Ureter (tissue), 1 donor: ENCODE data around the gene IZUMO4. TPM values are rescaled to one million over a fixed set of nuclear protein-coding genes. Genes with fewer than 3 reads are reported as not detected.

ENCODE experiments used
- DNase-seq: peaks from one replicate; pipeline ENCODE4 v3.0.0-alpha.2; 2020; ENCODE audit warnings: low spot score
- total RNA-seq: library from RNA; stranded (reverse); gene quantifications from one replicate; pipeline ENCODE4 v1.2.4, GENCODE V29; 2023
- donor health status: DM: yes; HTN: yes; CAD: no.

IZUMO4 gene
- total RNA-seq, 1 donor from 2014 or later, result 5.9 TPM

DNA sequence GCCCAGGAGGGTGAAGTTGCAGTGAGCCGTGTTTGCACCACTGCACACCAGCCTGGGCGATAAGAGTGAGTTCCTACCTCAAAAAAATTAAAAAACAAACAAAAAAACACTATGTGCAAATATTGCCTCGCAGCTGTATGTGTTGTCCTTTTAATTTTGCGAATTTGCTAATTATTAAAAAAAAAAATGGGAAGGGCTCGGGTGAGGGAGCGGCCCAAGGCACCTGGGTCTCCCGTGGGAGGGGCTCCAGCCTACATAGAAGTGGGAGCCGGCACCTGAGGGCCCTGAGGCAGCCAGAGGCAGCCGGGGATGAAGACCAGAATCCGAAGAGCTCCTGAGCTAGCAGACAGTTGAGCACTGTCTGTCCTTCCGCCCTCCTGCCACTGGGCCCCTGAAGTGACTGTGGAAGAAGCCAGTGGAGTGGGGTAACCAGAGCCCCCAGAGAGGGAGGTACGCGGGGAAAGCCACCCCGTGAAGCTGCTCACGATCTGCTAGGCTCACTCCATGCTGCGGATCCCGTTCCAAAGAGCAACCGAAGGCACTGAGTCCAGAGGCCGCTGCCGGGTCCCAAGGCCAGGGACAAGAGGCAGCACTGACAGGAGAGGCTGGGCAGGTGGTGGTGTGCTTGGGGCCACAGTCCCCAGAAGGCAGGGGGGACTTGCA is 6.5 kb downstream of the IZUMO4 start:
- DNase-seq, result no peak

GRCh38 chr19:2108251-2109016 is 11.7 kb downstream of the IZUMO4 start:
- no peak for DNase-seq

GRCh38 chr19:2109046-2109864 is 12.5 kb downstream of the IZUMO4 start:
- no peak for DNase-seq

- DNase-seq, result no peak
Measured at GRCh38 chr19:2110822-2111221, 14.1 kb downstream of the IZUMO4 start.

DNA sequence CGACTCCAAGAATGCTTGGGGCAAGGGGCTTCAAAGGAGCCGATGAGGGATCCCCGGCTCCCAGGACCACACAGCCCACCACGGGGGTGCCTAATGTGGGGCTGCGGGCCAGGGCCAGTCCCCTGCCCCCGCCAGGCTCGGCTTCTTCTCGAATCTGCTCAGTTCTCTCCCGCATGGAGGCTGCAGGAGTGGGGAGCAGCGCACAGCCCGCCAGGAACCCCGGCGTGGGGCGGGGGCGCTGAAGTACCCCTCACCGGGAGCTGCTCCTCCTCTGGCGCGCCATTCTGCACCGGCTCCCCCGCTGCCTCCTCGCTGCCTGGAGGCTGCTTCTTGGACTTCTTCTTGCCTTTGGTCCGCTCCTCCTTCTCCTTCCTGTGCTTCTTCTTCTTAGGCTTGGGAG is 14.7 kb downstream of the IZUMO4 start:
- no peak for DNase-seq

- no peak for DNase-seq
Measured at GRCh38 chr19:2111886-2112285, 15.2 kb downstream of the IZUMO4 start.

GRCh38 chr19:2112516-2113320 is 16.0 kb downstream of the IZUMO4 start:
- DNase-seq, result no peak

DNA sequence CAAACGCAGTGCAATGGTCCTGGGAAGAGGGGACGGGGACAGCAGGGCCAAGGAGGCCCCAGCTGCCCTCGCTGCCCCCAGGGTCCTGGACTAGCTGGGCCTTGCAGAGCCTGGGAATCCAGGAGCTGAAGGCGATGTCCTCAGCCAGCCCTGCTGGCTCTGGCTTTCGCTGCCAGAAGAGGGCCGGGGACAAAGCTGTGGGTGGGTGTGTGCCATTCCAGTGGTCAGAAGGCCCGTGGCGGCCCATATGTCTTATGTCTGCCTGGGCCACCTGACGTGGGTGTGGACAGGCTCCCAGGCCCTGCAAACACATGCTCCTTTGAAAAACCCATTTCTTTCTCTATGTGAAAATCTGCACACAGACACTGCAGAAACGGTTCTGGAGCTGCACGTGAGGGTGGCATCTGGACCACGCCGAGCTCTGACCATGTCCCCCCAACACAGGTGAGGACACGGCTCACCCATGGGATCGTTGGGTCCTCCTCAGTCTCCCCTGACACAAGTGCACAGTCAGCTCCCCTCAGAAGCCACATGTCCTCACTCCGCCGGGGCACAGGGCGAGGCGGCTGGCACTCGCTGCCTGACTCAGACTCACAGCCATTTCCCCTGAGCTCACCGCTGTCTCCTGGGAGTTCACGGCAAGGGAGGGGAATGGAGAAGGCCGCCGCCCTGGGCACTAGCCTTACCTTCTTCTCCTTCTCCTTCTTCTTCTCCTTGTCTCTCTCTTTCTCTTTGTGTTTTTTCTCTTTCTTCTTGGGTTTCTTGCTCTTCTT is 16.9 kb downstream of the IZUMO4 start:
- DNase-seq, result no peak

DNA sequence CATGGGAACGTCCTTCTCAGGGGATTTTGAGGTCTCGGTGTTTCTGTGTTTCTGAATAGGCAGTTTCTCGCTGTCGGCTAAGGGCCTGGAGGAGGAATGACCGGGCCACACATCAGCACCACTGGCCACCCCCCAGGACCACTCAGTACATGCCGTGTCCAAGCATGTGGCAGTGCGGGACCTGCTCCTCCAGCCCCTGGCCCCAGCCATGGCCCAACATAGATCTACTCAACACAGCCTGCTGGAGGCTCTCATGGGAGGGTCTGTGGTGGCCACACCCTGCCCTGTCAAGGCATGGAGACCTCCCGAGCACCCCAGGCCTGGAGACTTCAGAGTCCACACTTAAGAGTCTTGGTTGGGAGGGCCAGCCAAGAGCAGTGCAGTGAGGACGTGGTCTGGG is 17.5 kb downstream of the IZUMO4 start:
- DNase-seq, result no peak

GRCh38 chr19:2114821-2115220 is 18.1 kb downstream of the IZUMO4 start:
- DNase-seq, result no peak

DNA sequence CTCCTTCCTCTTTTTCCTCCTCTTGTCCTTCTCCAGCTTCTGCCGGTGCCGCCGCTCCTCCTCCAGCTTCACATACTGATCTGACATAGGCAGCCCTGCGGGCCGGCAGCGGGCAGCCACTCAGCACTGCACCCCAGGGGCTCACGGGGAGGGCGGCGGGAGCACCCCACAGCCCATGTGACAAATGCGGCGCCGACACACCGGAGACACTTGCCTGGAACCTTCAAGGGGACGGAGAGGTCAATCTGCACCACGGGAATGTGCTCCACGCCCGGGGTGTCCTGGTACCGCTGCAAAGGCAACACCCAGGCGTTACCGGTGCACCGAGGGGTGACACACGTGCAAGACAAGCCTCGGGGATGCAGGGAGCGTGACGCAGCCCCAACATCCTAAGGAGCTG is 18.6 kb downstream of the IZUMO4 start:
- no peak for DNase-seq

- DNase-seq, result no peak
Measured at GRCh38 chr19:2115911-2116426, 19.3 kb downstream of the IZUMO4 start.

- no peak for DNase-seq
Measured at GRCh38 chr19:2116507-2116906, 19.8 kb downstream of the IZUMO4 start.

GRCh38 chr19:2117215-2117960 is 20.7 kb downstream of the IZUMO4 start:
- DNase-seq, result no peak

DNA sequence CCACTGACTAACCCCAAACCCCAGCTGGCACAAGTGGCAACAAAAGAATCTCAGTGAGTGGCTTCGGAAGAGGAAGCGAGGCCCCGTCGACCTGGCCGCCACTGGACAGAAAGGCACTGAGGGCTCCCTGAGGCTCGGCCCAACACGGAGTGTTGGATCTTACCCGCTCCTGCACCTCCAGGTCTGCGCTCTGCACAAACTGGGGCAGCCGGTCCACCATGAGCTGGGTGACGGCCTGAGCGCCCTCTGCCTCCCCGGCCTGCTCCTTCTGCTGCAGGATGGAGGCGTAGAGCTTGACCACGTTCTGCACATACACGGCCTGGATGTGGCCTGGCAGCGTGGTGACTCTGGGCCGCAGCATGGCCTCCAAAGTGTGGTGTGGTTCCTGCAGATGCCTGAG is 21.7 kb downstream of the IZUMO4 start:
- DNase-seq, result no peak

DNA sequence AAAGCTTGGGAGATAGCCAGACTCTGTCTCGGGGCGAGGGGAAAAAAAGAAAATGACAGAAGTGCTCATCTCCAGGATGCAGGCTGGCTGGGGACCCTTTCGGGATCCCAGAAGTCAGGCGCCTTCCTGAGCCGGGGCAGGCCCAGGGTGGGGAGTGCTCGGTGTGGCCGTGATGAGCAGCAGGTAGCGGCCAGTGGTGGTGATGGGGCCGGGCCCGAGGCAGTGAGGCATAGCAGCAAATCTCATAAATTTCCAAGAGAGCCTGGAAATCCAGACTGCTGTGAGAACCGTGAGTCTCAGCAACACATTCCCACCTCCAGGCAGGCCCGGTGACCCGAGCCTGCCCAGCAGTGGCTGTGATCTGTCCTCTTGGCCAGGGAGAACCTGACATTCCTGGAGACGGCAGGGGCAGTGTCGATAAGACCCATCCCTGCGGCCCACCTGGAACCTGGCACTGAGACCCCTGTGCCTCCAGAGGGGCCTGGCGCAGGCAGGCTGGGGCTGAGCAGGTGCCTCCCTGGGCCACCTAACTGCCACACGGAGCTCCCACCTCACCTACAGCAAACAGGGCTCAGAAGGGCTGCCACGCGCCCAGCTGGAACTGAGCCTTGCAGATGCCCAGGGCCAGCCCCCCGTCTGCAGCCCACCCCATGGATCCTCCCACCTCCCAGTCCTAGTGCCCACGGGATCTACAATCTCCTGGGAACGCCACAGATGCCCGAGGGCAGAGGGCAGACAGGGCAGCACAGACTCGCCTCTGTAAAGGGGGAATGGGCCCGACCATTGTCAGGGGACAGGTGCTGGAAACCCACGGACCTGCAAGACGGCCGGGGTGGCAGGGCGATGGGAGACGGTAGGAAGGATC is 23.4 kb downstream of the IZUMO4 start:
- DNase-seq, result no peak

DNA sequence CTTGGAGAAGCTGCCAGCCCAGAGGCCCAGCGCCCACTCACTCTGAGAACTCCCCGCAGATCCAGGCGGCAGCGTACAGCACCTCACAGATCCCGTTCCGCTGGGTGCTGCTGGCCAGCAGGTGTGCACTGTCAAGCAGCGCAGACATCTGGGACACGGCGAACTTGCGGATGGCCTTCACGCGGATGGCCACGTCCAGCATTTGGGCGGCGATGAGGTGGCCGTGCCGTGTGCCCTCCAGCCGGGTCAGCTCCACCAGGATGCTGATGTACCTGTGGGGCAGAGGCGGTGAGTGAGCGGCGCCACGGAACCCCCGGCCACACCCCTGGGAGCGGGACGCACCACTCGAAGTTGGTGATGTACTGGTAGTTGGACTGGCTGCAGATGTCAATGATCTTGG is 24.1 kb downstream of the IZUMO4 start:
- no peak for DNase-seq

- DNase-seq, result no peak
Measured at GRCh38 chr19:2121416-2122051, 24.8 kb downstream of the IZUMO4 start.

- no peak for DNase-seq
Measured at GRCh38 chr19:2122251-2122650, 25.5 kb downstream of the IZUMO4 start.
